Measurements from ENCODE around the gene CFAP46. TPM values are rescaled to one million over a fixed set of nuclear protein-coding genes. Genes with fewer than 3 reads are reported as not detected.

The CFAP46 gene
- total and polyA plus RNA-seq, 2 of the 4 experiments (the other 2 are of a cell fraction): 1.3 to 1.8 TPM

DNA sequence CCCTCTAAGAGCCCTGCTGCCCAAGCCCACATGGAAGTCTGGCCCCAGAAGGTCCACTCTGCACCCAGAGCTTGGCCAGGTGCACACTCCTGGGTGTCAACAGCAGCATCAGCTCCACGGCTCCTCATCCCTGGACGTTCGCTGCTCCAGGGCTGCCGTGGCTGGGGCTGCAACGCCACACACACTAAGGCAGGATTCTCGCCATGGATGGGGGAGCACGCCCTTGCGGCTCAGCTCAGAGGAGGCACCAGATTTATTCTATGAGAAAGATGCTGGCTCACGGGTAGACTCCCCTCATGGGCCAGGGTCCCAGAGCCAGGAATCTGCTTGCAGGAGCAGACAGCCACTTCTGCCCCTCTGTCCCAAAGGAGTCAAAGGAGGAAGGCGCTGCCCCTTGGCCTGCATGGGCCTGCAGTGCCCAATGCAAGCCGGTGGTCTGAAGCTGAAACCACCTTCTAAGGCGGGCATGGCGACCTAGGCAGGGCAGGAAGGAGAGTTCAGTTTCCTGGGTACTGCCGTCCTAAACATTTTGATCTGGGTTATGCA, 42.1 kb downstream of the CFAP46 start:
- H3K4me1 ChIP-seq (ENCODE audit: control insufficient read depth, insufficient read depth, low read length): no peaks in the 10 kb centered on the region
- H2BK5ac ChIP-seq (ENCODE audit: low read depth, low read length, poor library complexity, severe bottlenecking): no peak overlapping the region
- ChIA-PET CTCF (no interaction called here), POLR2A (ENCODE audit: unreplicated experiment) (no interaction called here)
- no peak overlapping the region for H3K14ac ChIP-seq (replicated peaks; ENCODE audit: low read depth, low read length)
- no peaks in the 10 kb centered on the region for H3K79me1 ChIP-seq (ENCODE audit: low read depth in 1 of 2, low read length in 2 of 2)
- H2BK20ac ChIP-seq (ENCODE audit: low read depth, low read length): no peak overlapping the region
- H3K36me3 ChIP-seq (ENCODE audit: control insufficient read depth, insufficient read depth, low read length): no peaks in the 10 kb centered on the region
- H2AK5ac ChIP-seq (ENCODE audit: low read depth, low read length): no peak overlapping the region
- H3K18ac ChIP-seq (ENCODE audit: low read depth, low read length): no peak overlapping the region
- no peak overlapping the region for H3K4me2 ChIP-seq (ENCODE audit: low read depth, low read length)
- no peak for TF ChIP-seq POLR2A (IDR thresholded peaks at IDR 0.05; ENCODE audit: low read depth, low read length)
- TF ChIP-seq, protein P1, sequence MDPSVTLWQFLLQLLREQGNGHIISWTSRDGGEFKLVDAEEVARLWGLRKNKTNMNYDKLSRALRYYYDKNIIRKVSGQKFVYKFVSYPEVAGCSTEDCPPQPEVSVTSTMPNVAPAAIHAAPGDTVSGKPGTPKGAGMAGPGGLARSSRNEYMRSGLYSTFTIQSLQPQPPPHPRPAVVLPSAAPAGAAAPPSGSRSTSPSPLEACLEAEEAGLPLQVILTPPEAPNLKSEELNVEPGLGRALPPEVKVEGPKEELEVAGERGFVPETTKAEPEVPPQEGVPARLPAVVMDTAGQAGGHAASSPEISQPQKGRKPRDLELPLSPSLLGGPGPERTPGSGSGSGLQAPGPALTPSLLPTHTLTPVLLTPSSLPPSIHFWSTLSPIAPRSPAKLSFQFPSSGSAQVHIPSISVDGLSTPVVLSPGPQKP (IDR thresholded peaks at IDR 0.05; ENCODE audit: borderline replicate concordance, low read depth, low read length): no peak
- no peak for TF ChIP-seq RAD21 (IDR thresholded peaks at IDR 0.05; ENCODE audit: low read length)
- TF ChIP-seq SMC3 (IDR thresholded peaks at IDR 0.05; ENCODE audit: low read depth, low read length): no peak
- TF ChIP-seq, protein P2, sequence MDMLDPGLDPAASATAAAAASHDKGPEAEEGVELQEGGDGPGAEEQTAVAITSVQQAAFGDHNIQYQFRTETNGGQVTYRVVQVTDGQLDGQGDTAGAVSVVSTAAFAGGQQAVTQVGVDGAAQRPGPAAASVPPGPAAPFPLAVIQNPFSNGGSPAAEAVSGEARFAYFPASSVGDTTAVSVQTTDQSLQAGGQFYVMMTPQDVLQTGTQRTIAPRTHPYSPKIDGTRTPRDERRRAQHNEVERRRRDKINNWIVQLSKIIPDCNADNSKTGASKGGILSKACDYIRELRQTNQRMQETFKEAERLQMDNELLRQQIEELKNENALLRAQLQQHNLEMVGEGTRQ (IDR thresholded peaks at IDR 0.05; ENCODE audit: low read depth, low read length): no peak
- TF ChIP-seq MAFK (IDR thresholded peaks at IDR 0.05; ENCODE audit: low read depth, low read length): no peak
- TF ChIP-seq CHD1 (IDR thresholded peaks at IDR 0.05; ENCODE audit: low read depth, low read length): no peak
- TF ChIP-seq MAZ (IDR thresholded peaks at IDR 0.05; ENCODE audit: borderline replicate concordance, low read depth, low read length): no peak
- TF ChIP-seq, protein P3, sequence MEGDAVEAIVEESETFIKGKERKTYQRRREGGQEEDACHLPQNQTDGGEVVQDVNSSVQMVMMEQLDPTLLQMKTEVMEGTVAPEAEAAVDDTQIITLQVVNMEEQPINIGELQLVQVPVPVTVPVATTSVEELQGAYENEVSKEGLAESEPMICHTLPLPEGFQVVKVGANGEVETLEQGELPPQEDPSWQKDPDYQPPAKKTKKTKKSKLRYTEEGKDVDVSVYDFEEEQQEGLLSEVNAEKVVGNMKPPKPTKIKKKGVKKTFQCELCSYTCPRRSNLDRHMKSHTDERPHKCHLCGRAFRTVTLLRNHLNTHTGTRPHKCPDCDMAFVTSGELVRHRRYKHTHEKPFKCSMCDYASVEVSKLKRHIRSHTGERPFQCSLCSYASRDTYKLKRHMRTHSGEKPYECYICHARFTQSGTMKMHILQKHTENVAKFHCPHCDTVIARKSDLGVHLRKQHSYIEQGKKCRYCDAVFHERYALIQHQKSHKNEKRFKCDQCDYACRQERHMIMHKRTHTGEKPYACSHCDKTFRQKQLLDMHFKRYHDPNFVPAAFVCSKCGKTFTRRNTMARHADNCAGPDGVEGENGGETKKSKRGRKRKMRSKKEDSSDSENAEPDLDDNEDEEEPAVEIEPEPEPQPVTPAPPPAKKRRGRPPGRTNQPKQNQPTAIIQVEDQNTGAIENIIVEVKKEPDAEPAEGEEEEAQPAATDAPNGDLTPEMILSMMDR (conservative IDR thresholded peaks at IDR 0.05; ENCODE audit: low read depth, low read length): no peak
- no peak for TF ChIP-seq CEBPB (IDR thresholded peaks at IDR 0.05; ENCODE audit: low read depth, low read length)
- TF ChIP-seq MXI1 (IDR thresholded peaks at IDR 0.05; ENCODE audit: borderline replicate concordance, low read depth, low read length): no peak
- TF ChIP-seq RCOR1 (IDR thresholded peaks at IDR 0.05; ENCODE audit: insufficient replicate concordance, low read length): no peak
- no peak for TF ChIP-seq BHLHE40 (IDR thresholded peaks at IDR 0.05; ENCODE audit: low read depth, low read length)
- TF ChIP-seq NFE2L2 (IDR thresholded peaks at IDR 0.05; ENCODE audit: low read depth, low read length): no peak
- no peak for TF ChIP-seq RFX5 (IDR thresholded peaks at IDR 0.05; ENCODE audit: low read depth, low read length)
- TF ChIP-seq FOS (IDR thresholded peaks at IDR 0.05; ENCODE audit: low read depth, low read length): no peak
- DNase-seq: no peak
- H3K4me3 ChIP-seq (ENCODE audit: insufficient read depth, low read depth, low read length): no peak overlapping the region
- no peak overlapping the region for H4K8ac ChIP-seq (ENCODE audit: low read depth in 2 of 2, low read length in 2 of 2)
- no peak for ATAC-seq (ENCODE audit: low read depth)
- BruUV-seq (replicated peaks): no TSS peak
- H3K27ac ChIP-seq (ENCODE audit: insufficient read depth, low read length): no peak overlapping the region
- dilution Hi-C loops (cut with HindIII; ENCODE audit: low sequenced_read_pairs, unreplicated experiment) (no loop called here), in situ Hi-C loops (cut with MboI; ENCODE audit: low sequenced_read_pairs) (no loop called here), intact Hi-C loops (cut with micrococcal nuclease) (no loop called here)
- H3K9me1 ChIP-seq (ENCODE audit: insufficient read depth, low read length): no peaks in the 10 kb centered on the region
- no peak overlapping the region for H2BK15ac ChIP-seq (ENCODE audit: low read depth, low read length)
- 83% methylated on average over 8 of the region's 14 CpGs; no CpG with 5 or more reads in 1 of the 2 experiments for WGBS, 2 experiments (ENCODE audit: extremely low coverage in 2 of 2, insufficient read length in 1 of 2)
- H2AFZ ChIP-seq (replicated peaks; ENCODE audit: low read length, poor library complexity): no peak overlapping the region
- no peaks in the 10 kb centered on the region for H4K20me1 ChIP-seq (ENCODE audit: insufficient read depth, low read length)
- H2AK9ac ChIP-seq (replicated peaks; ENCODE audit: low read depth, low read length, poor library complexity): no peak overlapping the region
- 0 out of 2 replicates have a peak, but pooled peaks cover 1% of the 10 kb centered on the region for H3K9me3 ChIP-seq (ENCODE audit: control insufficient read depth, insufficient read depth, low read length)
- peaks cover 18% of the 10 kb centered on the region for H3K27me3 ChIP-seq (ENCODE audit: control insufficient read depth, insufficient read depth, low read length)
- H3K56ac ChIP-seq (ENCODE audit: extremely low read depth, insufficient read depth, low read length): no peak overlapping the region
- H4K91ac ChIP-seq (ENCODE audit: insufficient read depth, low read depth, low read length): no peak overlapping the region
- no peak overlapping the region for H3K9ac ChIP-seq (ENCODE audit: low read depth, low read length)
- no peak overlapping the region for H3K23ac ChIP-seq (ENCODE audit: low read depth, low read length)
- H4K5ac ChIP-seq (ENCODE audit: low read depth, low read length): no peak overlapping the region
- no peak overlapping the region for H3K4ac ChIP-seq (ENCODE audit: low read depth, low read length)
- H2BK120ac ChIP-seq (ENCODE audit: low read depth, low read length): no peak overlapping the region
